ENCODE data around the gene ABCB10.

- TF ChIP-seq CTCF (IDR thresholded peaks at IDR 0.05; ENCODE audit: low read depth, low read length, poor library complexity, severe bottlenecking) (no peak), EZH2phosphoT487 (IDR thresholded peaks at IDR 0.05; ENCODE audit: borderline replicate concordance, low read length) (no peak)
Measured at GRCh38 chr1:229594227-229595008, 35.9 kb upstream of the ABCB10 start.
